ENCODE results near the gene AOC3. TPM values are rescaled to one million over a fixed set of nuclear protein-coding genes. Genes with fewer than 3 reads are reported as not detected.
"Not testable (repeated sequence)": the region's sequence is repeated elsewhere in the genome, so short reads cannot be mapped to it uniquely, and the experiment has no call there.

The AOC3 gene
- polyA plus RNA-seq, 3 donors: 0.85 TPM; not detected in 2

DNA sequence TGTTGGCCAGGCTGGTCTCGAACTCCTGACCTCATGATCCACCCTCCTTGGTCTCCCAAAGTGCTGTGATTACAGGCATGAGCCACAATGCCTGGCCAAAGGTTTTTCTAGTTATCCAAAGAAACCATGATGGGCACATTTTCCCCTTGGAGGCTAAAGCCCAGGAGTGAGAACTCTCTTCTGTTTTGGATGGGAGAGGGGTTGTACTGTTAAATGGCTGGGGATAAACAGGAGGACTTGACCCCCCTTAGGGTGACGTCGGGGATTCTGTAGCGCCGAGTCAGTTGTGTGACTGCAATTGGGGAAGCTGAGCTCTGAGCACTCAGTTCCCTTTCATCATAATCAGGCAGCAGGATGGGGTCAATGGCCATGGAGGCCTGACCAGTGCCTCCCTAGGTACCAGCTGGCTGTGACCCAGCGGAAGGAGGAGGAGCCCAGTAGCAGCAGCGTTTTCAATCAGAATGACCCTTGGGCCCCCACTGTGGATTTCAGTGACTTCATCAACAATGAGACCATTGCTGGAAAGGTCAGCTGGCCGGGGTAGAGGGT lies 4.1 kb downstream of the AOC3 start:
- H3K79me2 ChIP-seq (ENCODE audit: insufficient read depth, low read length): no peaks in the 10 kb centered on the region
- Mint-ChIP-seq H3K27me3 (ENCODE audit: low read depth in 3 of 3) (peaks cover 0 to 5% (median 2%) of the 10 kb centered on the region in 3 donors), H3K4me3 (no peak overlapping the region), H3K36me3 (no peaks in the 10 kb centered on the region), H3K27ac (peak overlapping the region in 1 of 7 donors; percentile 46), H3K4me1 (peaks cover 6% of the 10 kb centered on the region), H3K9me3 (peaks cover 0 to 1% (median 0%) of the 10 kb centered on the region in 7 donors)
- intact Hi-C loops (cut with micrococcal nuclease): no loop called here
- H3K4me3 ChIP-seq (replicated peaks in 1 of 3; ENCODE audit: low read depth in 2 of 3, low read length in 3 of 3): no peak overlapping the region
- H3K9ac ChIP-seq (ENCODE audit: insufficient read depth, low read length, poor library complexity, severe bottlenecking): no peak overlapping the region
- H3K27ac ChIP-seq (ENCODE audit: low read depth in 1 of 2, low read length in 2 of 2): no peak overlapping the region
- H2AFZ ChIP-seq (ENCODE audit: insufficient read depth, low read depth, low read length, poor library complexity, severe bottlenecking): peak overlapping the region; percentile 35
- TF ChIP-seq, protein P1, sequence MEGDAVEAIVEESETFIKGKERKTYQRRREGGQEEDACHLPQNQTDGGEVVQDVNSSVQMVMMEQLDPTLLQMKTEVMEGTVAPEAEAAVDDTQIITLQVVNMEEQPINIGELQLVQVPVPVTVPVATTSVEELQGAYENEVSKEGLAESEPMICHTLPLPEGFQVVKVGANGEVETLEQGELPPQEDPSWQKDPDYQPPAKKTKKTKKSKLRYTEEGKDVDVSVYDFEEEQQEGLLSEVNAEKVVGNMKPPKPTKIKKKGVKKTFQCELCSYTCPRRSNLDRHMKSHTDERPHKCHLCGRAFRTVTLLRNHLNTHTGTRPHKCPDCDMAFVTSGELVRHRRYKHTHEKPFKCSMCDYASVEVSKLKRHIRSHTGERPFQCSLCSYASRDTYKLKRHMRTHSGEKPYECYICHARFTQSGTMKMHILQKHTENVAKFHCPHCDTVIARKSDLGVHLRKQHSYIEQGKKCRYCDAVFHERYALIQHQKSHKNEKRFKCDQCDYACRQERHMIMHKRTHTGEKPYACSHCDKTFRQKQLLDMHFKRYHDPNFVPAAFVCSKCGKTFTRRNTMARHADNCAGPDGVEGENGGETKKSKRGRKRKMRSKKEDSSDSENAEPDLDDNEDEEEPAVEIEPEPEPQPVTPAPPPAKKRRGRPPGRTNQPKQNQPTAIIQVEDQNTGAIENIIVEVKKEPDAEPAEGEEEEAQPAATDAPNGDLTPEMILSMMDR (IDR thresholded peaks at IDR 0.05): no peak
- no peaks in the 10 kb centered on the region for H3K9me3 ChIP-seq (replicated peaks in 1 of 2; ENCODE audit: control insufficient read depth in 1 of 2, insufficient read depth in 1 of 2, low read length in 2 of 2)
- peak; percentile 48 to 59 (median 50) for DNase-seq
- H4K20me1 ChIP-seq (ENCODE audit: insufficient read depth, low read length): no peaks in the 10 kb centered on the region
- WGBS (ENCODE audit: insufficient coverage): 74% methylated on average over 4 of the region's 8 CpGs
- no peaks in the 10 kb centered on the region for H3K27me3 ChIP-seq (ENCODE audit: control insufficient read depth in 2 of 2, insufficient read depth in 2 of 2, low read length in 2 of 2)
- H3K36me3 ChIP-seq (replicated peaks in 1 of 2; ENCODE audit: control insufficient read depth in 1 of 2, insufficient read depth in 2 of 2, low read length in 2 of 2): no peaks in the 10 kb centered on the region
- no peak overlapping the region for H3K4me2 ChIP-seq (replicated peaks; ENCODE audit: extremely low read depth, low read length, poor library complexity, severe bottlenecking)
- H3K4me1 ChIP-seq (ENCODE audit: control insufficient read depth in 1 of 2, insufficient read depth in 2 of 2, low read length in 2 of 2): peaks cover 0 to 8% of the 10 kb centered on the region in 2 donors

DNA sequence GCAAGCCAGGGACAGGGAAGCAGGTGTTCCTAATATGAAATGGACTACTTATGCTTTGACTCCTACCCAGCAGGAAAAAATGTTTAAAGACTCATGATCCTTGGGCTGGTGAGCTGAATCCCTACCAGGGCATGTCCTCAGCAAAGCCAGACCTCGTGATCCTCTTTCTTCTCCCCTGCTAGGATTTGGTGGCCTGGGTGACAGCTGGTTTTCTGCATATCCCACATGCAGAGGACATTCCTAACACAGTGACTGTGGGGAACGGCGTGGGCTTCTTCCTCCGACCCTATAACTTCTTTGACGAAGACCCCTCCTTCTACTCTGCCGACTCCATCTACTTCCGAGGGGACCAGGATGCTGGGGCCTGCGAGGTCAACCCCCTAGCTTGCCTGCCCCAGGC lies 5.1 kb downstream of the AOC3 start:
- H4K20me1 ChIP-seq (ENCODE audit: insufficient read depth, low read length); intact Hi-C loops (cut with micrococcal nuclease); H2AFZ ChIP-seq (ENCODE audit: insufficient read depth, low read depth, low read length, poor library complexity, severe bottlenecking); H3K36me3 ChIP-seq (replicated peaks in 1 of 2; ENCODE audit: control insufficient read depth in 1 of 2, insufficient read depth in 2 of 2, low read length in 2 of 2); H3K4me3 Mint-ChIP-seq; H3K79me2 ChIP-seq (ENCODE audit: insufficient read depth, low read length); H3K9ac ChIP-seq (ENCODE audit: insufficient read depth, low read length, poor library complexity, severe bottlenecking); H3K4me1 ChIP-seq (ENCODE audit: control insufficient read depth in 1 of 2, insufficient read depth in 2 of 2, low read length in 2 of 2); H3K4me1 Mint-ChIP-seq; H3K9me3 Mint-ChIP-seq; H3K27ac ChIP-seq (ENCODE audit: low read depth in 1 of 2, low read length in 2 of 2); H3K27me3 ChIP-seq (ENCODE audit: control insufficient read depth in 2 of 2, insufficient read depth in 2 of 2, low read length in 2 of 2); DNase-seq; H3K36me3 Mint-ChIP-seq; H3K9me3 ChIP-seq (replicated peaks in 1 of 2; ENCODE audit: control insufficient read depth in 1 of 2, insufficient read depth in 1 of 2, low read length in 2 of 2); H3K27me3 Mint-ChIP-seq (ENCODE audit: low read depth in 3 of 3); H3K4me2 ChIP-seq (replicated peaks; ENCODE audit: extremely low read depth, low read length, poor library complexity, severe bottlenecking); H3K4me3 ChIP-seq (replicated peaks in 1 of 3; ENCODE audit: low read depth in 2 of 3, low read length in 3 of 3): not testable (repeated sequence)
- H3K27ac Mint-ChIP-seq: peak overlapping the region in 1 of 7 donors; percentile 73
- WGBS (ENCODE audit: insufficient coverage): 86% methylated on average over 1 of the region's 8 CpGs

- H3K4me3 ChIP-seq (replicated peaks in 1 of 3; ENCODE audit: low read depth in 2 of 3, low read length in 3 of 3); intact Hi-C loops (cut with micrococcal nuclease); H3K4me2 ChIP-seq (replicated peaks; ENCODE audit: extremely low read depth, low read length, poor library complexity, severe bottlenecking); H3K27me3 ChIP-seq (ENCODE audit: control insufficient read depth in 2 of 2, insufficient read depth in 2 of 2, low read length in 2 of 2); H2AFZ ChIP-seq (ENCODE audit: insufficient read depth, low read depth, low read length, poor library complexity, severe bottlenecking); H4K20me1 ChIP-seq (ENCODE audit: insufficient read depth, low read length); H3K79me2 ChIP-seq (ENCODE audit: insufficient read depth, low read length); H3K4me1 Mint-ChIP-seq; DNase-seq; H3K9me3 ChIP-seq (replicated peaks in 1 of 2; ENCODE audit: control insufficient read depth in 1 of 2, insufficient read depth in 1 of 2, low read length in 2 of 2); H3K27ac ChIP-seq (ENCODE audit: low read depth in 1 of 2, low read length in 2 of 2); H3K36me3 Mint-ChIP-seq; H3K27me3 Mint-ChIP-seq (ENCODE audit: low read depth in 3 of 3); H3K9ac ChIP-seq (ENCODE audit: insufficient read depth, low read length, poor library complexity, severe bottlenecking); H3K4me1 ChIP-seq (ENCODE audit: control insufficient read depth in 1 of 2, insufficient read depth in 2 of 2, low read length in 2 of 2); H3K4me3 Mint-ChIP-seq; H3K9me3 Mint-ChIP-seq; H3K36me3 ChIP-seq (replicated peaks in 1 of 2; ENCODE audit: control insufficient read depth in 1 of 2, insufficient read depth in 2 of 2, low read length in 2 of 2); H3K27ac Mint-ChIP-seq: not testable (repeated sequence)
- 98% methylated on average over 5 of the region's 8 CpGs for WGBS (ENCODE audit: insufficient coverage)
Observed at GRCh38 chr17:42856516-42856915, 5.5 kb downstream of the AOC3 start.

All from CD14-positive monocyte (primary cell).